ENCODE results near the gene CEP162. TPM values are rescaled to one million over a fixed set of nuclear protein-coding genes. Genes with fewer than 3 reads are reported as not detected.

Gene CEP162
- total and polyA plus RNA-seq, 10 of the 15 experiments (the other 5 are each of a cell fraction or from before 2014, with no cell fraction given): 2.7 to 7.9 (median 4.5) TPM

DNA sequence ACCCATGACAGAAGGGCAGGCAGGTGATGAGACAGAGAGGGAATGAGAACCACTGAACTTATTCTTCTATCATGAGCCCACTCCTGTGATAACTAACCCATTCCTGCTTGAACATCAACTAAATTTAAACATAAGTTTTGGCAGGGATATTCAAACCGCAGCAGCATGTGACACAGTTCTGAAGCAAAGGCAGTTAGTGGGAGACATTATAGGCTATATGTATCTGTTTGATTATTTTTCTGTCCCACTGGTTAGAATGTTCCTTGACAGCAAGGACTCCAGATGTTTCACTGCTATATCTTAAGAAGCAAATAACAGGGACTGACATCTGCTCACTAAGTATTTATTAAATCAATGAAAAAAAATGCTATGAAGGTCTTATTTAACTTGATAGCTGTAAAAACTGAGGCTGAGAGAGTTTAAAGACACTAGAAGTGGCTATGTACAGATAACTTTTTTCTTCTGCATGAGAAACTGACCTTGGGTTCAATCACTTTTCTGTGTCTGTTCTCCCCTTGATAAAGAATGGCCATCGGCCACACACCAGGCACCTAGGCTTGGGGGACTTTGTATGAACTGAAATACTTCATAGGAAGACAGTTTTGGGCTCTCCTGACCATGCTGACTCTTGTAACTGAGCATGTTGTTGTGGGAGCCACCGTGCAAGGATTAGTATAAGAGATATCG lies 90.9 kb downstream of the CEP162 start:
- no peaks in the 10 kb centered on the region for H4K20me1 ChIP-seq (ENCODE audit: control insufficient read depth, insufficient read depth)
- H2AFZ ChIP-seq (ENCODE audit: control insufficient read depth, low read depth, low read length): no peak overlapping the region
- intact Hi-C loops (cut with micrococcal nuclease; ENCODE audit: unreplicated experiment) (no loop called here), in situ Hi-C loops (cut with MboI) (no loop called here)
- ChIA-PET CTCF (no interaction called here), SMC1A (ENCODE audit: uncharacterized antibody, unreplicated experiment) (no interaction called here), POLR2A (no interaction called here), RAD21 (ENCODE audit: unreplicated experiment) (no interaction called here)
- H3K36me3 ChIP-seq (ENCODE audit: control insufficient read depth in 2 of 2, insufficient read depth in 2 of 2, low read length in 1 of 2): no peaks in the 10 kb centered on the region; a peak in 1 of 4 replicates
- no peak overlapping the region for H3K4me3 ChIP-seq
- no peak overlapping the region for H3K27ac ChIP-seq (ENCODE audit: control insufficient read depth, insufficient read depth)
- 85% methylated on average over 4 of the region's 4 CpGs for WGBS (ENCODE audit: insufficient coverage, insufficient replicate concordance, low lambda C conversion rate, missing lambda C conversion rate)
- H3K27me3 ChIP-seq (replicated peaks in 1 of 2; ENCODE audit: control insufficient read depth in 2 of 2, insufficient read depth in 2 of 2, low read length in 1 of 2): no peaks in the 10 kb centered on the region
- no peak overlapping the region for H3K9ac ChIP-seq (ENCODE audit: control insufficient read depth, insufficient read depth, low read length)
- no peak for ATAC-seq
- FAIRE-seq: no peak
- no TSS peak for BruUV-seq (replicated peaks)
- H3K4me2 ChIP-seq (ENCODE audit: control insufficient read depth, insufficient read depth): no peak overlapping the region
- no peaks in the 10 kb centered on the region for H3K4me1 ChIP-seq (ENCODE audit: control insufficient read depth, insufficient read depth, low read length)
- no peak for DNase-seq (ENCODE audit: low read depth, low spot score)
- no peaks in the 10 kb centered on the region for H3K79me2 ChIP-seq (ENCODE audit: control insufficient read depth, insufficient read depth, low read length)
- no peaks in the 10 kb centered on the region for H3K9me3 ChIP-seq (replicated peaks; ENCODE audit: control insufficient read depth, insufficient read depth, low read length)
- TF ChIP-seq, protein P1, sequence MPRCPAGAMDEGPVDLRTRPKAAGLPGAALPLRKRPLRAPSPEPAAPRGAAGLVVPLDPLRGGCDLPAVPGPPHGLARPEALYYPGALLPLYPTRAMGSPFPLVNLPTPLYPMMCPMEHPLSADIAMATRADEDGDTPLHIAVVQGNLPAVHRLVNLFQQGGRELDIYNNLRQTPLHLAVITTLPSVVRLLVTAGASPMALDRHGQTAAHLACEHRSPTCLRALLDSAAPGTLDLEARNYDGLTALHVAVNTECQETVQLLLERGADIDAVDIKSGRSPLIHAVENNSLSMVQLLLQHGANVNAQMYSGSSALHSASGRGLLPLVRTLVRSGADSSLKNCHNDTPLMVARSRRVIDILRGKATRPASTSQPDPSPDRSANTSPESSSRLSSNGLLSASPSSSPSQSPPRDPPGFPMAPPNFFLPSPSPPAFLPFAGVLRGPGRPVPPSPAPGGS (IDR thresholded peaks at IDR 0.05; ENCODE audit: borderline replicate concordance, insufficient read depth, low read depth, low read length, poor library complexity, severe bottlenecking): no peak
- TF ChIP-seq PAX8 (IDR thresholded peaks at IDR 0.05) (no peak), ZNF24 (IDR thresholded peaks at IDR 0.05) (no peak), NFIC (IDR thresholded peaks at IDR 0.05; ENCODE audit: low read depth, low read length) (no peak), MEF2A (IDR thresholded peaks at IDR 0.05; ENCODE audit: insufficient read depth, low read depth, low read length) (no peak), MXI1 (IDR thresholded peaks at IDR 0.05; ENCODE audit: low read depth, low read length) (no peak), CBX5 (IDR thresholded peaks at IDR 0.05; ENCODE audit: low read depth) (no peak), ESRRA (IDR thresholded peaks at IDR 0.05; ENCODE audit: low read length) (no peak), ZBED1 (IDR thresholded peaks at IDR 0.05; ENCODE audit: borderline replicate concordance) (no peak), JUND (IDR thresholded peaks at IDR 0.05; ENCODE audit: low read depth, low read length) (no peak), JUNB (IDR thresholded peaks at IDR 0.05) (no peak)
- TF ChIP-seq, protein P2, sequence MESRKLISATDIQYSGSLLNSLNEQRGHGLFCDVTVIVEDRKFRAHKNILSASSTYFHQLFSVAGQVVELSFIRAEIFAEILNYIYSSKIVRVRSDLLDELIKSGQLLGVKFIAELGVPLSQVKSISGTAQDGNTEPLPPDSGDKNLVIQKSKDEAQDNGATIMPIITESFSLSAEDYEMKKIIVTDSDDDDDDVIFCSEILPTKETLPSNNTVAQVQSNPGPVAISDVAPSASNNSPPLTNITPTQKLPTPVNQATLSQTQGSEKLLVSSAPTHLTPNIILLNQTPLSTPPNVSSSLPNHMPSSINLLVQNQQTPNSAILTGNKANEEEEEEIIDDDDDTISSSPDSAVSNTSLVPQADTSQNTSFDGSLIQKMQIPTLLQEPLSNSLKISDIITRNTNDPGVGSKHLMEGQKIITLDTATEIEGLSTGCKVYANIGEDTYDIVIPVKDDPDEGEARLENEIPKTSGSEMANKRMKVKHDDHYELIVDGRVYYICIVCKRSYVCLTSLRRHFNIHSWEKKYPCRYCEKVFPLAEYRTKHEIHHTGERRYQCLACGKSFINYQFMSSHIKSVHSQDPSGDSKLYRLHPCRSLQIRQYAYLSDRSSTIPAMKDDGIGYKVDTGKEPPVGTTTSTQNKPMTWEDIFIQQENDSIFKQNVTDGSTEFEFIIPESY (IDR thresholded peaks at IDR 0.05): no peak
- TF ChIP-seq, protein P3, sequence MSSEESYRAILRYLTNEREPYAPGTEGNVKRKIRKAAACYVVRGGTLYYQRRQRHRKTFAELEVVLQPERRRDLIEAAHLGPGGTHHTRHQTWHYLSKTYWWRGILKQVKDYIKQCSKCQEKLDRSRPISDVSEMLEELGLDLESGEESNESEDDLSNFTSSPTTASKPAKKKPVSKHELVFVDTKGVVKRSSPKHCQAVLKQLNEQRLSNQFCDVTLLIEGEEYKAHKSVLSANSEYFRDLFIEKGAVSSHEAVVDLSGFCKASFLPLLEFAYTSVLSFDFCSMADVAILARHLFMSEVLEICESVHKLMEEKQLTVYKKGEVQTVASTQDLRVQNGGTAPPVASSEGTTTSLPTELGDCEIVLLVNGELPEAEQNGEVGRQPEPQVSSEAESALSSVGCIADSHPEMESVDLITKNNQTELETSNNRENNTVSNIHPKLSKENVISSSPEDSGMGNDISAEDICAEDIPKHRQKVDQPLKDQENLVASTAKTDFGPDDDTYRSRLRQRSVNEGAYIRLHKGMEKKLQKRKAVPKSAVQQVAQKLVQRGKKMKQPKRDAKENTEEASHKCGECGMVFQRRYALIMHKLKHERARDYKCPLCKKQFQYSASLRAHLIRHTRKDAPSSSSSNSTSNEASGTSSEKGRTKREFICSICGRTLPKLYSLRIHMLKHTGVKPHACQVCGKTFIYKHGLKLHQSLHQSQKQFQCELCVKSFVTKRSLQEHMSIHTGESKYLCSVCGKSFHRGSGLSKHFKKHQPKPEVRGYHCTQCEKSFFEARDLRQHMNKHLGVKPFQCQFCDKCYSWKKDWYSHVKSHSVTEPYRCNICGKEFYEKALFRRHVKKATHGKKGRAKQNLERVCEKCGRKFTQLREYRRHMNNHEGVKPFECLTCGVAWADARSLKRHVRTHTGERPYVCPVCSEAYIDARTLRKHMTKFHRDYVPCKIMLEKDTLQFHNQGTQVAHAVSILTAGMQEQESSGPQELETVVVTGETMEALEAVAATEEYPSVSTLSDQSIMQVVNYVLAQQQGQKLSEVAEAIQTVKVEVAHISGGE (CRISPR knock-in tag; IDR thresholded peaks at IDR 0.05): no peak
- TF ChIP-seq, protein P4, sequence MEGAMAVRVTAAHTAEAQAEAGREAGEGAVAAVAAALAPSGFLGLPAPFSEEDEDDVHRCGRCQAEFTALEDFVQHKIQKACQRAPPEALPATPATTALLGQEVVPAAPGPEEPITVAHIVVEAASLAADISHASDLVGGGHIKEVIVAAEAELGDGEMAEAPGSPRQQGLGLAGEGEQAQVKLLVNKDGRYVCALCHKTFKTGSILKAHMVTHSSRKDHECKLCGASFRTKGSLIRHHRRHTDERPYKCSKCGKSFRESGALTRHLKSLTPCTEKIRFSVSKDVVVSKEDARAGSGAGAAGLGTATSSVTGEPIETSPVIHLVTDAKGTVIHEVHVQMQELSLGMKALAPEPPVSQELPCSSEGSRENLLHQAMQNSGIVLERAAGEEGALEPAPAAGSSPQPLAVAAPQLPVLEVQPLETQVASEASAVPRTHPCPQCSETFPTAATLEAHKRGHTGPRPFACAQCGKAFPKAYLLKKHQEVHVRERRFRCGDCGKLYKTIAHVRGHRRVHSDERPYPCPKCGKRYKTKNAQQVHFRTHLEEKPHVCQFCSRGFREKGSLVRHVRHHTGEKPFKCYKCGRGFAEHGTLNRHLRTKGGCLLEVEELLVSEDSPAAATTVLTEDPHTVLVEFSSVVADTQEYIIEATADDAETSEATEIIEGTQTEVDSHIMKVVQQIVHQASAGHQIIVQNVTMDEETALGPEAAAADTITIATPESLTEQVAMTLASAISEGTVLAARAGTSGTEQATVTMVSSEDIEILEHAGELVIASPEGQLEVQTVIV (IDR thresholded peaks at IDR 0.05; ENCODE audit: borderline replicate concordance, partially characterized antibody): no peak
